Spleen (tissue), 7 donors: ENCODE data around the gene PADI2.

Source experiments
- CTCF ChIP-seq, 11 experiments: fragments of 200-600 bp in 7 of 11; fragments of 450-650 bp in 4 of 11; sonication (generic) in 4 of 11; IDR thresholded peaks in 8 of 11; conservative IDR thresholded peaks in 3 of 11; 1 replicate in 7 of 11; 2 replicates in 4 of 11; pipeline versions ENCODE4 v1.4.0 to v1.8.0; 2016 to 2021; ENCODE audit warnings: antibody characterized with exemption in 11 of 11, inconsistent platforms in 4 of 11, mild to moderate bottlenecking in 1 of 11
- POLR2A ChIP-seq, 3 donors: fragments of 450-650 bp; IDR thresholded peaks; one replicate each; pipeline ENCODE4 v1.5.1; 2017; ENCODE audit warnings: antibody characterized with exemption in 3 of 3, mild to moderate bottlenecking in 1 of 3
- POLR2AphosphoS5 ChIP-seq, 3 donors: sonication (generic); formaldehyde crosslinking; IDR thresholded peaks; one replicate each; pipeline ENCODE4 v1.5.1; 2017; ENCODE audit warnings: antibody characterized with exemption in 3 of 3
- donor health status: DM: no; HTN: no; CAD: no; lungs with moderate emphysema.
- donor health status: DM: no; HTN: no; CAD: no.
- donor health status: DM: no; HTN: no; CAD: no.

GRCh38 chr1:17112076-17112475, 7.2 kb downstream of the PADI2 start:
- TF ChIP-seq POLR2A (IDR thresholded peaks at IDR 0.05): no peak
- TF ChIP-seq CTCF (IDR thresholded peaks at IDR 0.05 in 8 of 11, conservative IDR thresholded peaks at IDR 0.05 in 3 of 11): no peak
- TF ChIP-seq POLR2AphosphoS5 (IDR thresholded peaks at IDR 0.05): no peak
